Upper lobe of right lung (tissue), 1 donor: ENCODE measurements around the gene CCDC81. TPM values are rescaled to one million over a fixed set of nuclear protein-coding genes. Genes with fewer than 3 reads are reported as not detected.

Experiments used
- ATAC-seq: fragments of 200-7000 bp; cut with Tn5 transposase; one replicate; pipeline ENCODE4 v1.9.1; 2020; ENCODE audit warnings: mild to moderate bottlenecking, moderate library complexity
- DNase-seq: peaks from one replicate; pipeline ENCODE4 v3.0.0-alpha.2; 2020
- H3K27ac ChIP-seq: fragments of 200-600 bp; one replicate; pipeline ENCODE4 v1.8.0; 2022
- H3K27me3 ChIP-seq: fragments of 200-600 bp; one replicate; pipeline ENCODE4 v1.8.0; 2022; ENCODE audit warnings: mild to moderate bottlenecking
- H3K36me3 ChIP-seq: fragments of 200-600 bp; one replicate; pipeline ENCODE4 v1.8.0; 2022
- H3K4me1 ChIP-seq: fragments of 200-600 bp; one replicate; pipeline ENCODE4 v1.8.0; 2022
- H3K4me3 ChIP-seq: fragments of 200-600 bp; one replicate; pipeline ENCODE4 v1.8.0; 2022; ENCODE audit warnings: mild to moderate bottlenecking
- H3K9me3 ChIP-seq: fragments of 200-600 bp; one replicate; pipeline ENCODE4 v1.8.0; 2022
- intact Hi-C: fragments of 100-400 bp; cut with DNase I; formaldehyde crosslinking; loops from one replicate; pipeline ENCODE4 v1.11.0; 2022
- total RNA-seq: library from RNA; stranded (reverse); fragmentation: NEBNext Ultra II Directional; extraction: Animal tissue kit (Norgen Biotek cat#: 25700); gene quantifications from one replicate; pipeline ENCODE4 v1.2.1, GENCODE V29; 2021
- TF ChIP-seq, protein P1 (sequence below): fragments of 200-600 bp; IDR thresholded peaks from one replicate; pipeline ENCODE4 v1.8.0; 2022; ENCODE audit warnings: antibody characterized with exemption
- donor health status: DM: no; HTN: yes; CAD: no; lungs with severe emphysema.

CCDC81 gene
- total RNA-seq, 1 donor from 2014 or later, result 0.38 TPM

- Histone ChIP-seq H3K36me3 (no peaks in the 10 kb centered on the region), H3K4me1 (peaks cover 4% of the 10 kb centered on the region), H3K4me3 (no peak overlapping the region), H3K9me3 (no peaks in the 10 kb centered on the region), H3K27ac (no peak overlapping the region), H3K27me3 (no peaks in the 10 kb centered on the region)
- intact Hi-C loops, result no loop called here
- ATAC-seq, result no peak
- TF ChIP-seq, protein P1, sequence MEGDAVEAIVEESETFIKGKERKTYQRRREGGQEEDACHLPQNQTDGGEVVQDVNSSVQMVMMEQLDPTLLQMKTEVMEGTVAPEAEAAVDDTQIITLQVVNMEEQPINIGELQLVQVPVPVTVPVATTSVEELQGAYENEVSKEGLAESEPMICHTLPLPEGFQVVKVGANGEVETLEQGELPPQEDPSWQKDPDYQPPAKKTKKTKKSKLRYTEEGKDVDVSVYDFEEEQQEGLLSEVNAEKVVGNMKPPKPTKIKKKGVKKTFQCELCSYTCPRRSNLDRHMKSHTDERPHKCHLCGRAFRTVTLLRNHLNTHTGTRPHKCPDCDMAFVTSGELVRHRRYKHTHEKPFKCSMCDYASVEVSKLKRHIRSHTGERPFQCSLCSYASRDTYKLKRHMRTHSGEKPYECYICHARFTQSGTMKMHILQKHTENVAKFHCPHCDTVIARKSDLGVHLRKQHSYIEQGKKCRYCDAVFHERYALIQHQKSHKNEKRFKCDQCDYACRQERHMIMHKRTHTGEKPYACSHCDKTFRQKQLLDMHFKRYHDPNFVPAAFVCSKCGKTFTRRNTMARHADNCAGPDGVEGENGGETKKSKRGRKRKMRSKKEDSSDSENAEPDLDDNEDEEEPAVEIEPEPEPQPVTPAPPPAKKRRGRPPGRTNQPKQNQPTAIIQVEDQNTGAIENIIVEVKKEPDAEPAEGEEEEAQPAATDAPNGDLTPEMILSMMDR, result no peak
- no peak for DNase-seq
These were observed 5.0 kb upstream of the CCDC81 start for GRCh38 chr11:86369668-86370067.

GRCh38 chr11:86370171-86370570, 4.5 kb upstream of the CCDC81 start:
- Histone ChIP-seq H3K4me3 (no peak overlapping the region), H3K9me3 (no peaks in the 10 kb centered on the region), H3K27ac (no peak overlapping the region), H3K27me3 (no peaks in the 10 kb centered on the region), H3K36me3 (no peaks in the 10 kb centered on the region), H3K4me1 (peaks cover 5% of the 10 kb centered on the region)
- ATAC-seq (no peak), DNase-seq (no peak)
- TF ChIP-seq, protein P1, result no peak
- intact Hi-C loops, result no loop called here

- intact Hi-C loops, result no loop called here
- no peaks in the 10 kb centered on the region for H3K36me3 ChIP-seq
- no peak overlapping the region for H3K27ac ChIP-seq
- H3K9me3 ChIP-seq, result no peaks in the 10 kb centered on the region
- H3K4me1 ChIP-seq, result peaks cover 5% of the 10 kb centered on the region
- DNase-seq, result no peak
- no peak overlapping the region for H3K4me3 ChIP-seq
- TF ChIP-seq, protein P1, result no peak
- H3K27me3 ChIP-seq, result no peaks in the 10 kb centered on the region
- no peak for ATAC-seq
These were observed 3.6 kb upstream of the CCDC81 start for GRCh38 chr11:86370922-86371594.

DNA sequence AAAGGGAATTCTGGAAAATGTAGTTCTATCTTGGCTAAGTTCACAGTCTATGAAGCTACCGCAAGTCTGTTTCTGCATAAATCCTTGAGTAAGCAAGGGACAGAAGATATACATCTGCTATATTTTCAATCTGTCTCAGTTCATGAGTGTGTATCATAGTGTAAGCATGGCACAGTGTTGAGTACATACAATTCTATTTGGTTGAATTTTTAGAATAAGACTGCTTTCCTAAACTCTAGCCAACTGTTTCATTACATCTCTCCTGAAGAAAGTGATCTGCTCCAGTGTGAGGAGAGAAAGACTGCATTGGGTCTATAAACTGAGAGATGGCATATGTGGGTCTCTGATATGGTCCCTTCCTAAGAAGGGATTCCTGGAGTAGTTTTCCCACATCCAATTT, 2.6 kb upstream of the CCDC81 start:
- TF ChIP-seq, protein P1, result no peak
- Histone ChIP-seq H3K36me3 (no peaks in the 10 kb centered on the region), H3K4me3 (no peak overlapping the region), H3K4me1 (peaks cover 5% of the 10 kb centered on the region), H3K27ac (no peak overlapping the region), H3K9me3 (no peaks in the 10 kb centered on the region), H3K27me3 (no peaks in the 10 kb centered on the region)
- intact Hi-C loops, result no loop called here
- ATAC-seq (no peak), DNase-seq (no peak)

DNA sequence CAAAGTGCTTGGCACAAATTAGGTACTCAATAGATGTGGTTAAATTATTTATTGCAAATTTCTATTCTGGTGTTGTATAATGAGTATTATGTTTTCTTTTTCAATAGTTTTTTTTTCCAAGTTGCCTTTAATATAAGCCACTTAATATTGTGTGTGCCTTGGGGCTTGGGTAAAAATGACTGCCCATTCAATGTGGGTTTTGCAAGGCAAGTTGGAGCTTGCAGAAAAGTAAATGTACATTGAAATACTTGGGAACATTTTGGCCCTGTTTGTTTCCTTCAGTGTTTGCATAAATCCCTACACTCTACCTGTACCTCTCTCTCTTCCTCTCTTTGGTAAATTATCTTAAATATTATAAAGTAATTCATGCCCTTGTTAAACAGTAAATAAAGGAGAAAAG, 2.1 kb upstream of the CCDC81 start:
- no peak for ATAC-seq
- Histone ChIP-seq H3K27me3 (no peaks in the 10 kb centered on the region), H3K27ac (no peak overlapping the region), H3K4me1 (peaks cover 5% of the 10 kb centered on the region), H3K9me3 (no peaks in the 10 kb centered on the region), H3K4me3 (no peak overlapping the region), H3K36me3 (no peaks in the 10 kb centered on the region)
- TF ChIP-seq, protein P1, result no peak
- intact Hi-C loops, result no loop called here
- no peak for DNase-seq

GRCh38 chr11:86374069-86374468, 618 bp upstream of the CCDC81 start:
- Histone ChIP-seq H3K27ac (no peak overlapping the region), H3K36me3 (no peaks in the 10 kb centered on the region), H3K4me1 (peaks cover 5% of the 10 kb centered on the region), H3K27me3 (no peaks in the 10 kb centered on the region), H3K4me3 (peak overlapping the region; percentile 2), H3K9me3 (no peaks in the 10 kb centered on the region)
- TF ChIP-seq, protein P1, result no peak
- DNase-seq (no peak), ATAC-seq (no peak)
- intact Hi-C loops, result no loop called here
